Natural killer cell (primary cell): ENCODE measurements around the gene BORA. TPM values are rescaled to one million over a fixed set of nuclear protein-coding genes. Genes with fewer than 3 reads are reported as not detected.

Experiments
- total RNA-seq, 4 donors: library from RNA; stranded (reverse); fragments of 120-200 nt in 1 of 4; gene quantifications; one replicate each; pipeline versions ENCODE4 v1.2.3 to v1.2.4, GENCODE V29; 2013 to 2022

BORA gene
- total RNA-seq, 3 donors from 2014 or later (not counting 1 experiment from before 2014, with no cell fraction given): 4.9 to 7.4 (median 5.5) TPM

Other genes starting within 250 kb of the BORA start
- gene MZT1, start 294 bp upstream of the BORA start, total RNA-seq: 1 to 10 TPM; 5.7 to 7.4 (median 5.8) TPM
- gene DIS3, start 54.0 kb downstream of the BORA start, total RNA-seq: 10 to 100 TPM; 26.9 to 35.2 (median 33.6) TPM
- 10 to 100 TPM; 21.9 to 37.8 (median 27.8) TPM for gene PIBF1, start 54.2 kb downstream of the BORA start, total RNA-seq